ENCODE measurements around the gene TSR1.

DNA sequence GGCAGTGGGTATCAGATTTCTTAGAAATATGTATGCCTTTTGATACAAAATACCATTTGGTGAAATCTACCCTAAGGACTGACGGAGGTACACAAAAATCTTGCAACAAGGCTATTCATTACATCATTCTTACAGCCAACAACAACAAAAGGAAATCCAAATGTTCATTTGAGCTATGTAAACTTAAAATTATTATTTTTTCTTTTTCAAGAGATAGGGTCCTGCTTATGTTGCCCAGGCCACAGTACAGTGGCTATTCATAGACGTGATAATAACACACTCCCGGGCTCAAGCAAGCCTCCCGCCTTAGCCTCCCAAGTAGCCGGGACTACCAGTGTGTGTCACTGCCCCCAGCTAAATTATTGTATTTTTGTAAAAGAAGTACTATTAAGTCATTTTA is 23.5 kb downstream of the TSR1 start:
- TF ChIP-seq, protein P1, sequence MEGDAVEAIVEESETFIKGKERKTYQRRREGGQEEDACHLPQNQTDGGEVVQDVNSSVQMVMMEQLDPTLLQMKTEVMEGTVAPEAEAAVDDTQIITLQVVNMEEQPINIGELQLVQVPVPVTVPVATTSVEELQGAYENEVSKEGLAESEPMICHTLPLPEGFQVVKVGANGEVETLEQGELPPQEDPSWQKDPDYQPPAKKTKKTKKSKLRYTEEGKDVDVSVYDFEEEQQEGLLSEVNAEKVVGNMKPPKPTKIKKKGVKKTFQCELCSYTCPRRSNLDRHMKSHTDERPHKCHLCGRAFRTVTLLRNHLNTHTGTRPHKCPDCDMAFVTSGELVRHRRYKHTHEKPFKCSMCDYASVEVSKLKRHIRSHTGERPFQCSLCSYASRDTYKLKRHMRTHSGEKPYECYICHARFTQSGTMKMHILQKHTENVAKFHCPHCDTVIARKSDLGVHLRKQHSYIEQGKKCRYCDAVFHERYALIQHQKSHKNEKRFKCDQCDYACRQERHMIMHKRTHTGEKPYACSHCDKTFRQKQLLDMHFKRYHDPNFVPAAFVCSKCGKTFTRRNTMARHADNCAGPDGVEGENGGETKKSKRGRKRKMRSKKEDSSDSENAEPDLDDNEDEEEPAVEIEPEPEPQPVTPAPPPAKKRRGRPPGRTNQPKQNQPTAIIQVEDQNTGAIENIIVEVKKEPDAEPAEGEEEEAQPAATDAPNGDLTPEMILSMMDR (conservative IDR thresholded peaks at IDR 0.05 in 1 of 2, IDR thresholded peaks at IDR 0.05 in 1 of 2; ENCODE audit: low read depth in 1 of 2, low read length in 2 of 2) = no peak
- no peak for TF ChIP-seq EZH2 (IDR thresholded peaks at IDR 0.05; ENCODE audit: low read length, missing control alignments)
